HAP-1 (cell line): ENCODE measurements around the gene FRAS1.
"Not testable (repeated sequence)": the region's sequence is repeated elsewhere in the genome, so short reads cannot be mapped to it uniquely, and the experiment has no call there.

Source experiments
- DNase-seq, 2 experiments: peaks; one replicate each; pipeline ENCODE4 v3.0.0-alpha.2; 2016 to 2020; ENCODE audit warnings: low spot score in 2 of 2
- H3K27me3 ChIP-seq: fragments of 250-450 bp; sonication (Bioruptor Pico); 2 replicates; pipeline ENCODE4 v1.5.1; 2020; ENCODE audit warnings: low read depth, mild to moderate bottlenecking, moderate library complexity
- H3K36me3 ChIP-seq: fragments of 250-450 bp; sonication (Bioruptor Pico); replicated peaks from 2 replicates; pipeline ENCODE4 v1.5.1; 2020; ENCODE audit warnings: mild to moderate bottlenecking
- H3K4me1 ChIP-seq: fragments of 250-450 bp; sonication (Bioruptor Pico); 2 replicates; pipeline ENCODE4 v1.5.1; 2020; ENCODE audit warnings: mild to moderate bottlenecking
- H3K4me3 ChIP-seq: fragments of 250-450 bp; sonication (Bioruptor Pico); 2 replicates; pipeline ENCODE4 v1.5.1; 2020; ENCODE audit warnings: mild to moderate bottlenecking, moderate library complexity
- H3K9me3 ChIP-seq: fragments of 250-450 bp; sonication (Bioruptor Pico); 2 replicates; pipeline ENCODE4 v1.5.1; 2020; ENCODE audit warnings: mild to moderate bottlenecking, moderate library complexity
- in situ Hi-C: fragments of 300-500 bp; cut with MboI; formaldehyde crosslinking; loops from 3 replicates; pipeline ENCODE4 v1.14.3; 2020; ENCODE audit warnings: low sequenced_read_pairs, inconsistent platforms, mixed read lengths

FRAS1 gene

GRCh38 chr4:78207951-78208350 lies 150.8 kb downstream of the FRAS1 start:
- H3K36me3 ChIP-seq = no peaks in the 10 kb centered on the region
- H3K27me3 ChIP-seq = no peaks in the 10 kb centered on the region
- H3K4me3 ChIP-seq = no peak overlapping the region
- in situ Hi-C loops = no loop called here
- no peak for DNase-seq
- H3K9me3 ChIP-seq = no peaks in the 10 kb centered on the region
- no peaks in the 10 kb centered on the region for H3K4me1 ChIP-seq

- in situ Hi-C loops, H3K27me3 ChIP-seq, H3K4me1 ChIP-seq, H3K9me3 ChIP-seq, H3K4me3 ChIP-seq, DNase-seq, H3K36me3 ChIP-seq: not testable (repeated sequence)
Observed at GRCh38 chr4:78208896-78209295, 151.8 kb downstream of the FRAS1 start.

- H3K36me3 ChIP-seq = no peaks in the 10 kb centered on the region
- DNase-seq = no peak
- H3K4me3 ChIP-seq = no peak overlapping the region
- no peaks in the 10 kb centered on the region for H3K4me1 ChIP-seq
- in situ Hi-C loops = no loop called here
- H3K9me3 ChIP-seq = no peaks in the 10 kb centered on the region
- no peaks in the 10 kb centered on the region for H3K27me3 ChIP-seq
Observed at GRCh38 chr4:78210694-78211410, 153.7 kb downstream of the FRAS1 start.

GRCh38 chr4:78213218-78213617 lies 156.1 kb downstream of the FRAS1 start:
- in situ Hi-C loops = no loop called here
- Histone ChIP-seq H3K9me3 (no peaks in the 10 kb centered on the region), H3K4me3 (no peak overlapping the region), H3K36me3 (no peaks in the 10 kb centered on the region), H3K4me1 (no peaks in the 10 kb centered on the region), H3K27me3 (no peaks in the 10 kb centered on the region)
- DNase-seq = no peak

GRCh38 chr4:78214078-78214477 lies 157.0 kb downstream of the FRAS1 start:
- in situ Hi-C loops = no loop called here
- no peaks in the 10 kb centered on the region for H3K9me3 ChIP-seq
- no peaks in the 10 kb centered on the region for H3K4me1 ChIP-seq
- no peaks in the 10 kb centered on the region for H3K36me3 ChIP-seq
- no peak for DNase-seq
- no peak overlapping the region for H3K4me3 ChIP-seq
- no peaks in the 10 kb centered on the region for H3K27me3 ChIP-seq

GRCh38 chr4:78217557-78217956 lies 160.4 kb downstream of the FRAS1 start:
- no peaks in the 10 kb centered on the region for H3K4me1 ChIP-seq
- H3K36me3 ChIP-seq = no peaks in the 10 kb centered on the region
- no peak for DNase-seq
- H3K27me3 ChIP-seq = no peaks in the 10 kb centered on the region
- in situ Hi-C loops = no loop called here
- no peaks in the 10 kb centered on the region for H3K9me3 ChIP-seq
- H3K4me3 ChIP-seq = no peak overlapping the region

- DNase-seq = no peak
- no peaks in the 10 kb centered on the region for H3K36me3 ChIP-seq
- in situ Hi-C loops = no loop called here
- no peaks in the 10 kb centered on the region for H3K4me1 ChIP-seq
- H3K4me3 ChIP-seq = no peak overlapping the region
- H3K27me3 ChIP-seq = no peaks in the 10 kb centered on the region
- no peaks in the 10 kb centered on the region for H3K9me3 ChIP-seq
Observed at GRCh38 chr4:78218260-78218659, 161.1 kb downstream of the FRAS1 start.

GRCh38 chr4:78219825-78220224 lies 162.7 kb downstream of the FRAS1 start:
- no peak for DNase-seq
- in situ Hi-C loops = no loop called here
- H3K4me1 ChIP-seq = no peaks in the 10 kb centered on the region
- H3K4me3 ChIP-seq = no peak overlapping the region
- no peaks in the 10 kb centered on the region for H3K36me3 ChIP-seq
- no peaks in the 10 kb centered on the region for H3K27me3 ChIP-seq
- H3K9me3 ChIP-seq = no peaks in the 10 kb centered on the region

GRCh38 chr4:78220283-78220682 lies 163.2 kb downstream of the FRAS1 start:
- H3K4me3 ChIP-seq = no peak overlapping the region
- H3K9me3 ChIP-seq = no peaks in the 10 kb centered on the region
- no peaks in the 10 kb centered on the region for H3K27me3 ChIP-seq
- no peaks in the 10 kb centered on the region for H3K36me3 ChIP-seq
- no peaks in the 10 kb centered on the region for H3K4me1 ChIP-seq
- in situ Hi-C loops = no loop called here
- no peak for DNase-seq

GRCh38 chr4:78222575-78223186 lies 165.6 kb downstream of the FRAS1 start:
- no peak overlapping the region for H3K4me3 ChIP-seq
- no peaks in the 10 kb centered on the region for H3K27me3 ChIP-seq
- no peaks in the 10 kb centered on the region for H3K4me1 ChIP-seq
- in situ Hi-C loops = no loop called here
- H3K9me3 ChIP-seq = no peaks in the 10 kb centered on the region
- no peak for DNase-seq
- H3K36me3 ChIP-seq = no peaks in the 10 kb centered on the region

- no peaks in the 10 kb centered on the region for H3K27me3 ChIP-seq
- no peaks in the 10 kb centered on the region for H3K4me1 ChIP-seq
- no peak for DNase-seq
- in situ Hi-C loops = no loop called here
- no peaks in the 10 kb centered on the region for H3K9me3 ChIP-seq
- no peaks in the 10 kb centered on the region for H3K36me3 ChIP-seq
- no peak overlapping the region for H3K4me3 ChIP-seq
Observed at GRCh38 chr4:78225236-78225635, 168.1 kb downstream of the FRAS1 start.

GRCh38 chr4:78226279-78226678 lies 169.2 kb downstream of the FRAS1 start:
- Histone ChIP-seq H3K4me1 (no peaks in the 10 kb centered on the region), H3K36me3 (no peaks in the 10 kb centered on the region), H3K9me3 (no peaks in the 10 kb centered on the region), H3K27me3 (no peaks in the 10 kb centered on the region), H3K4me3 (no peak overlapping the region)
- no peak for DNase-seq
- in situ Hi-C loops = no loop called here

GRCh38 chr4:78227411-78228057 lies 170.4 kb downstream of the FRAS1 start:
- no peaks in the 10 kb centered on the region for H3K9me3 ChIP-seq
- no peak for DNase-seq
- H3K36me3 ChIP-seq = no peaks in the 10 kb centered on the region
- no peaks in the 10 kb centered on the region for H3K27me3 ChIP-seq
- in situ Hi-C loops = no loop called here
- H3K4me1 ChIP-seq = no peaks in the 10 kb centered on the region
- no peak overlapping the region for H3K4me3 ChIP-seq

- no peaks in the 10 kb centered on the region for H3K27me3 ChIP-seq
- DNase-seq = no peak
- H3K9me3 ChIP-seq = no peaks in the 10 kb centered on the region
- H3K36me3 ChIP-seq = no peaks in the 10 kb centered on the region
- in situ Hi-C loops = no loop called here
- H3K4me1 ChIP-seq = no peaks in the 10 kb centered on the region
- no peak overlapping the region for H3K4me3 ChIP-seq
Observed at GRCh38 chr4:78235800-78236199, 178.7 kb downstream of the FRAS1 start.
